NCI-H82 (cell line): ENCODE data around the gene MSI2.

Experiments
- DNase-seq: peaks from one replicate; lab custom pipeline; 2025; lab: John Stamatoyannopoulos, UW

The MSI2 gene

GRCh38 chr17:57578608-57579225, 322.4 kb downstream of the MSI2 start:
- DNase-seq = peak; percentile 79

- no peak for DNase-seq
These were observed 322.9 kb downstream of the MSI2 start for GRCh38 chr17:57579245-57579644.

GRCh38 chr17:57580055-57580739, 323.9 kb downstream of the MSI2 start:
- no peak for DNase-seq

GRCh38 chr17:57582881-57583756, 326.8 kb downstream of the MSI2 start:
- DNase-seq = no peak

- DNase-seq = no peak
These were observed 327.8 kb downstream of the MSI2 start for GRCh38 chr17:57584050-57584551.

GRCh38 chr17:57585341-57586195, 329.2 kb downstream of the MSI2 start:
- DNase-seq = peak; percentile 70

GRCh38 chr17:57586196-57586740, 329.9 kb downstream of the MSI2 start:
- no peak for DNase-seq

GRCh38 chr17:57586742-57587141, 330.4 kb downstream of the MSI2 start:
- DNase-seq = no peak

- DNase-seq = no peak
These were observed 331.1 kb downstream of the MSI2 start for GRCh38 chr17:57587193-57587969.

- no peak for DNase-seq
These were observed 331.8 kb downstream of the MSI2 start for GRCh38 chr17:57588086-57588485.

GRCh38 chr17:57589151-57590034, 333.1 kb downstream of the MSI2 start:
- no peak for DNase-seq

- peak; percentile 99 for DNase-seq
These were observed 337.6 kb downstream of the MSI2 start for GRCh38 chr17:57593739-57594462.

GRCh38 chr17:57594767-57595166, 338.4 kb downstream of the MSI2 start:
- no peak for DNase-seq

GRCh38 chr17:57595426-57595825, 339.1 kb downstream of the MSI2 start:
- DNase-seq = no peak

GRCh38 chr17:57595947-57596695, 339.8 kb downstream of the MSI2 start:
- DNase-seq = no peak

- DNase-seq = no peak
These were observed 340.8 kb downstream of the MSI2 start for GRCh38 chr17:57597101-57597500.

- peak; percentile 94 for DNase-seq
These were observed 341.5 kb downstream of the MSI2 start for GRCh38 chr17:57597531-57598453.
